K562 (cell line): ENCODE data around the gene SEMA6D. TPM values are rescaled to one million over a fixed set of nuclear protein-coding genes. Genes with fewer than 3 reads are reported as not detected.

Experiments used
- ATAC-seq: fragments of 200-7000 bp; cut with Tn5 transposase; 3 replicates; pipeline ENCODE4 v1.9.1; 2020; ENCODE audit warnings: moderate library complexity
- BruUV-seq: library from RNA; stranded (reverse); fragments of 400-500 nt; replicated peaks from 2 replicates; lab custom pipeline; 2021; lab: Mats Ljungman, UMichigan
- CTCF ChIA-PET: fragments of 300-600 bp; formaldehyde crosslinking; extraction: SDS; loops from one replicate; lab custom pipeline; 2021; ENCODE audit warnings: low intra/inter-chr PET ratio; lab: Yijun Ruan, JAX
- POLR2A ChIA-PET: fragments of 300-600, 350-650 bp; sonication (Branson Sonifier 250); formaldehyde crosslinking; extraction: SDS; loops from one replicate; lab custom pipeline; 2021; ENCODE audit warnings: antibody characterized with exemption, inconsistent platforms; lab: Yijun Ruan, JAX
- DNase-seq, 4 experiments: peaks; one replicate each; pipeline versions ENCODE4 v3.0.0 to v3.0.0-alpha.2; 2011 to 2018; ENCODE audit warnings: low spot score in 3 of 4, mixed read lengths in 3 of 4; ENCODE audit errors: extremely low read depth in 1 of 4
- FAIRE-seq: peaks from 2 replicates; lab custom pipeline; 2011; peaks lifted over from hg19 to GRCh38; lab: Jason Lieb, UNC
- H2AFZ ChIP-seq: 2 replicates; pipeline ENCODE4 v1.6.0; 2011; ENCODE audit warnings: low read depth, low read length, control low read depth, inconsistent platforms
- H3K27ac ChIP-seq: fragments of 200-600 bp; 3 replicates; pipeline ENCODE4 v1.8.0; 2011; ENCODE audit warnings: low read depth, mild to moderate bottlenecking, control low read depth, inconsistent platforms, low read length, moderate library complexity, mixed read lengths; ENCODE audit errors: extremely low read depth
- H3K27me3 ChIP-seq, 2 experiments: fragments of 300-600 bp in 1 of 2; 2 replicates in 1 of 2; 3 replicates in 1 of 2; pipeline versions ENCODE4 v1.6.0 to v1.8.0; 2011; ENCODE audit warnings: inconsistent platforms in 2 of 2, low read length in 2 of 2, mild to moderate bottlenecking in 1 of 2, mixed read lengths in 1 of 2, moderate library complexity in 1 of 2; ENCODE audit not compliant: control insufficient read depth in 2 of 2, insufficient read depth in 2 of 2
- H3K36me3 ChIP-seq: fragments of 300-600 bp; 3 replicates; pipeline ENCODE4 v1.8.0; 2011; ENCODE audit warnings: mild to moderate bottlenecking, low read length, inconsistent platforms; ENCODE audit not compliant: control insufficient read depth, insufficient read depth
- H3K4me1 ChIP-seq, 2 experiments: fragments of 200-600 bp in 1 of 2; replicated peaks in 1 of 2; 2 replicates in 1 of 2; 3 replicates in 1 of 2; pipeline versions ENCODE4 v1.5.1 to v1.8.0; 2011; ENCODE audit warnings: inconsistent platforms in 2 of 2, low read length in 2 of 2, mild to moderate bottlenecking in 1 of 2, mixed read lengths in 1 of 2, moderate library complexity in 1 of 2; ENCODE audit not compliant: control insufficient read depth in 2 of 2, insufficient read depth in 2 of 2
- H3K4me2 ChIP-seq: 2 replicates; pipeline ENCODE4 v1.6.1; 2011; ENCODE audit warnings: low read length, control low read depth, inconsistent platforms, mixed read lengths; ENCODE audit not compliant: insufficient read depth
- H3K4me3 ChIP-seq: fragments of 200-600 bp; sonication (generic), shearing (Covaris generic); 2 replicates; pipeline ENCODE4 v1.5.1; 2016; ENCODE audit warnings: control low read depth, inconsistent platforms
- H3K79me2 ChIP-seq: fragments of 200-600 bp; 3 replicates; pipeline ENCODE4 v1.8.0; 2011; ENCODE audit warnings: low read length, inconsistent platforms; ENCODE audit not compliant: control insufficient read depth, insufficient read depth
- H3K9ac ChIP-seq, 2 experiments: 2 replicates each; pipeline versions ENCODE4 v1.6.0 to v1.6.1; 2011; ENCODE audit warnings: low read depth in 2 of 2, low read length in 2 of 2, control low read depth in 1 of 2, inconsistent platforms in 1 of 2, mild to moderate bottlenecking in 1 of 2, mixed read lengths in 1 of 2; ENCODE audit not compliant: insufficient read depth in 1 of 2
- H3K9me1 ChIP-seq: one replicate; pipeline ENCODE4 v1.6.0; 2011; ENCODE audit warnings: inconsistent platforms, mild to moderate bottlenecking, low read length, moderate library complexity; ENCODE audit not compliant: control insufficient read depth, insufficient read depth
- H3K9me3 ChIP-seq: replicated peaks from 2 replicates; pipeline ENCODE4 v1.5.1; 2011; ENCODE audit warnings: low read depth, low read length, inconsistent platforms; ENCODE audit not compliant: control insufficient read depth, insufficient read depth
- H4K20me1 ChIP-seq: replicated peaks from 2 replicates; pipeline ENCODE4 v1.6.1; 2011; ENCODE audit warnings: low read length, inconsistent platforms, mixed read lengths; ENCODE audit not compliant: control insufficient read depth, insufficient read depth
- BDP1 ChIP-seq: IDR thresholded peaks from 3 replicates; pipeline ENCODE4 v1.6.1; 2011; ENCODE audit not compliant: insufficient read length, insufficient read depth
- DACH1 ChIP-seq: fragments of 450-650 bp; IDR thresholded peaks from 2 replicates; pipeline ENCODE4 v1.6.1; 2018; ENCODE audit not compliant: partially characterized antibody
- DMBX1 ChIP-seq: fragments of 250-450 bp; sonication (Bioruptor Pico); IDR thresholded peaks from 2 replicates; pipeline ENCODE4 v1.8.0; 2022; ENCODE audit warnings: inconsistent platforms, mild to moderate bottlenecking, moderate library complexity, borderline replicate concordance
- EWSR1 ChIP-seq: fragments of 450-650 bp; IDR thresholded peaks from 2 replicates; pipeline ENCODE4 v1.6.1; 2018; ENCODE audit warnings: borderline replicate concordance, mild to moderate bottlenecking, low read depth, moderate library complexity; ENCODE audit not compliant: partially characterized antibody
- HNRNPH1 ChIP-seq: fragments of 200-400 bp; formaldehyde crosslinking; optimal IDR thresholded peaks from 2 replicates; pipeline ENCODE3; 2017; ENCODE audit warnings: low read depth, mild to moderate bottlenecking, low read length, moderate library complexity
- MTA1 ChIP-seq: fragments of 450-650 bp; IDR thresholded peaks from 2 replicates; pipeline ENCODE4 v1.6.1; 2017; ENCODE audit warnings: borderline replicate concordance
- NFRKB ChIP-seq: fragments of 450-650 bp; IDR thresholded peaks from 2 replicates; pipeline ENCODE4 v1.6.1; 2016; ENCODE audit warnings: low read depth
- NRF1 ChIP-seq, 2 experiments: fragments of 450-650 bp; IDR thresholded peaks in 1 of 2; conservative IDR thresholded peaks in 1 of 2; 2 replicates each; pipeline ENCODE4 v1.6.1; 2014; ENCODE audit warnings: mild to moderate bottlenecking in 2 of 2
- PHF8 ChIP-seq: fragments of 200-600 bp; sonication (generic); IDR thresholded peaks from 2 replicates; pipeline ENCODE4 v1.6.1; 2012; ENCODE audit warnings: mixed run types, mild to moderate bottlenecking, inconsistent platforms, low read length, moderate library complexity, borderline replicate concordance
- SPI1 ChIP-seq: IDR thresholded peaks from 2 replicates; pipeline ENCODE4 v1.6.1; 2011; ENCODE audit warnings: low read depth, low read length, control low read depth, borderline replicate concordance
- TEAD4 ChIP-seq, 2 experiments: sonication (generic) in 1 of 2; formaldehyde crosslinking in 1 of 2; IDR thresholded peaks; 2 replicates each; pipeline versions ENCODE4 v1.6.1 to v1.8.0; 2012 to 2022; ENCODE audit warnings: borderline replicate concordance in 1 of 2, inconsistent platforms in 1 of 2, low read length in 1 of 2, mild to moderate bottlenecking in 1 of 2, missing genetic modification reagents in 1 of 2
- WHSC1 ChIP-seq: IDR thresholded peaks from one replicate; pipeline ENCODE4 v1.6.1; 2012; ENCODE audit warnings: low read length, control low read depth, inconsistent platforms
- ZFP1 ChIP-seq: fragments of 450-650 bp; formaldehyde crosslinking; IDR thresholded peaks from 2 replicates; pipeline ENCODE4 v1.4.0; 2020; ENCODE audit warnings: mild to moderate bottlenecking, mixed read lengths
- ZNF217 ChIP-seq: sonication (generic); formaldehyde crosslinking; IDR thresholded peaks from 2 replicates; pipeline ENCODE4 v1.8.0; 2022; ENCODE audit warnings: mild to moderate bottlenecking, missing genetic modification reagents
- ZNF324 ChIP-seq: fragments of 250-450 bp; sonication (Bioruptor Pico); IDR thresholded peaks from 2 replicates; pipeline ENCODE4 v1.4.0; 2020; ENCODE audit warnings: mild to moderate bottlenecking
- WGBS: fragments of 100-300 bp; shearing (Covaris generic); methylation state at CpG from one replicate; pipeline ENCODE4 v1.1.6; 2016; ENCODE audit warnings: low coverage, mixed read lengths; ENCODE audit not compliant: insufficient coverage; ENCODE audit errors: missing lambda C conversion rate; 5-methylcytosine and 5-hydroxymethylcytosine counted together
- in situ Hi-C: fragments of 300-500 bp; cut with MboI; formaldehyde crosslinking; loops from 4 replicates; pipeline ENCODE4 v1.15.0; 2018; ENCODE audit warnings: inconsistent platforms, mixed read lengths
- intact Hi-C: fragments of 100-400 bp; cut with micrococcal nuclease; formaldehyde crosslinking; loops from 2 replicates; pipeline ENCODE4 v1.14.2; 2022
- polyA plus RNA-seq, 8 experiments: library from polyadenylated mRNA; depleted of rRNA in 4 of 8; stranded (reverse) in 5 of 8; unstranded in 3 of 8; fragments of >200 nt; fragmentation: Nextera tagmentation in 2 of 8; fragmentation: Illumina TruSeq in 1 of 8; extraction: Ambion mirVana in 2 of 8; extraction: Trizol in 1 of 8; gene quantifications; 2 replicates each; pipeline versions ENCODE4 v1.2.1 to v1.2.3, GENCODE V29; 2011 to 2014; ENCODE audit warnings: inconsistent platforms in 1 of 8, missing spikeins in 1 of 8
- total RNA-seq, 7 experiments: library from RNA; depleted of rRNA in 6 of 7; stranded (reverse); fragments of >200 nt in 6 of 7; fragmentation: Illumina TruSeq in 2 of 7; extraction: Trizol in 2 of 7; gene quantifications; 2 replicates each; pipeline versions ENCODE4 v1.2.1 to v1.2.3, GENCODE V29; 2011 to 2021; ENCODE audit warnings: low replicate concordance in 1 of 7
- TF ChIP-seq, protein P1 (sequence below): IDR thresholded peaks from 2 replicates; pipeline ENCODE4 v1.6.1; 2011; ENCODE audit not compliant: insufficient read length; ENCODE audit errors: extremely low read depth
- TF ChIP-seq, protein P2 (sequence below): fragments of 450-650 bp; formaldehyde crosslinking; IDR thresholded peaks from 2 replicates; pipeline ENCODE4 v1.4.0; 2020; ENCODE audit warnings: mild to moderate bottlenecking, moderate library complexity

SEMA6D gene
- total and polyA plus RNA-seq, 9 of the 15 experiments (the other 6 are each of a cell fraction or from before 2014, with no cell fraction given) = not detected

DNA sequence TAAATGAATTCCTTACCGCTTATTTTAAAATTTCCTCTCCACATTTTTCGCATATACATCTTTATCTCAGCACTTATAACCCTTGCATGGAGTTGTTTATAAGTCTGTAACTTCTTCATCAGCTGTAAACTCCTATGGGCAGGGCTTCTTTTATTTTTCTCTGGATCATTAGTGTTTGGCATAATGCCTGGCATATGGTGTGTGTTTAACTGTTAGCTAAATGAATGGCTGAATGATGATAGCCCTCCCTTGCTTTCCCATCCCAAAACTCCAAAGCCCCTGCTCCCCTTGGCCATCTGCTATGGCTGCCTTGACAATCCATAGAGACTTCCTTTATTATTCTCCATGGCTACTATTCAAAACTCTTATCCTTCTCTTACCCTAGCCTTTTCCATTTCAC, 48.1 kb upstream of the SEMA6D start:
- Histone ChIP-seq H3K9me1 (no peaks in the 10 kb centered on the region), H3K4me1 (no peaks in the 10 kb centered on the region), H3K4me2 (no peak overlapping the region), H3K36me3 (no peaks in the 10 kb centered on the region), H2AFZ (no peak overlapping the region), H3K27me3 (no peaks in the 10 kb centered on the region), H3K9ac (no peak overlapping the region), H3K27ac (no peak overlapping the region), H4K20me1 (no peaks in the 10 kb centered on the region), H3K9me3 (no peaks in the 10 kb centered on the region), H3K79me2 (no peaks in the 10 kb centered on the region), H3K4me3 (no peak overlapping the region)
- DNase-seq = no peak
- in situ Hi-C loops = no loop called here
- no peak for ATAC-seq
- WGBS = 0% methylated on average over 2 of the region's 2 CpGs
- CTCF ChIA-PET = no interaction called here
- no peak for FAIRE-seq
- POLR2A ChIA-PET = no interaction called here
- no peak for TF ChIP-seq PHF8
- TF ChIP-seq ZNF324 = no peak
- TF ChIP-seq EWSR1 = no peak
- TF ChIP-seq DACH1 = no peak
- TF ChIP-seq ZNF217 = no peak
- TF ChIP-seq, protein P1, sequence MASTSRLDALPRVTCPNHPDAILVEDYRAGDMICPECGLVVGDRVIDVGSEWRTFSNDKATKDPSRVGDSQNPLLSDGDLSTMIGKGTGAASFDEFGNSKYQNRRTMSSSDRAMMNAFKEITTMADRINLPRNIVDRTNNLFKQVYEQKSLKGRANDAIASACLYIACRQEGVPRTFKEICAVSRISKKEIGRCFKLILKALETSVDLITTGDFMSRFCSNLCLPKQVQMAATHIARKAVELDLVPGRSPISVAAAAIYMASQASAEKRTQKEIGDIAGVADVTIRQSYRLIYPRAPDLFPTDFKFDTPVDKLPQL = no peak
- no peak for TF ChIP-seq DMBX1 (CRISPR knock-in tag)
- no peak for TF ChIP-seq MTA1
- TF ChIP-seq ZFP1 = no peak
- no peak for TF ChIP-seq BDP1
- no peak for TF ChIP-seq TEAD4 (IDR thresholded peaks at IDR 0.05; ENCODE audit: low read length)
- TF ChIP-seq TEAD4 (CRISPR knock-in tag; IDR thresholded peaks at IDR 0.05; ENCODE audit: borderline replicate concordance) = no peak
- TF ChIP-seq, protein P2, sequence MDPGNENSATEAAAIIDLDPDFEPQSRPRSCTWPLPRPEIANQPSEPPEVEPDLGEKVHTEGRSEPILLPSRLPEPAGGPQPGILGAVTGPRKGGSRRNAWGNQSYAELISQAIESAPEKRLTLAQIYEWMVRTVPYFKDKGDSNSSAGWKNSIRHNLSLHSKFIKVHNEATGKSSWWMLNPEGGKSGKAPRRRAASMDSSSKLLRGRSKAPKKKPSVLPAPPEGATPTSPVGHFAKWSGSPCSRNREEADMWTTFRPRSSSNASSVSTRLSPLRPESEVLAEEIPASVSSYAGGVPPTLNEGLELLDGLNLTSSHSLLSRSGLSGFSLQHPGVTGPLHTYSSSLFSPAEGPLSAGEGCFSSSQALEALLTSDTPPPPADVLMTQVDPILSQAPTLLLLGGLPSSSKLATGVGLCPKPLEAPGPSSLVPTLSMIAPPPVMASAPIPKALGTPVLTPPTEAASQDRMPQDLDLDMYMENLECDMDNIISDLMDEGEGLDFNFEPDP (CRISPR knock-in tag) = no peak
- no peak for TF ChIP-seq HNRNPH1
- no peak for TF ChIP-seq SPI1
- no peak for TF ChIP-seq NRF1 (conservative IDR thresholded peaks at IDR 0.05 in 1 of 2, IDR thresholded peaks at IDR 0.05 in 1 of 2)
- no peak for TF ChIP-seq NFRKB
- no peak for TF ChIP-seq WHSC1
- BruUV-seq = no TSS peak
- intact Hi-C loops = no loop called here
